ENCODE data around the gene CASP1. TPM values are rescaled to one million over a fixed set of nuclear protein-coding genes. Genes with fewer than 3 reads are reported as not detected.
A peak's percentile ranks its signal among the peaks of the same experiment; 100 is the strongest.

CASP1 gene
- total RNA-seq, 2 donors from 2014 or later, result 6.1 to 8.8 TPM

DNA sequence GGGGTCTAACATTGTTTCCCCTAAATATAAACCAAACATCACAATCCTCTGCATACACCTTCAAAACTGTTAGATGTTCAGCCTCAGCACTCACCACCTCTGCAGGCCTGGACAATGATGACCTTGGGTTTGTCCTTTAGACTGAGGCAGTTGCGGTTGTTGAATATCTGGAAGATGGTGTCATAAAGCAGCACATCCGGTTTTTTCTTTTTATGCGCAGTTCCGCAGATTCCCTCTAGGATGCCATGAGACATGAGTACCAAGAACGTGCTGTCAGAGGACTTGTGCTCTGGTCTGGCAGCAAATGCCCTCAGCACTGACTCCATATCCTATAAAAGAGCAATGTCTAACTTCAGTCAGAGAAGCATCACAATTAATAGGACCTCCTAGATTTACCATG lies 34.8 kb downstream of the CASP1 start:
- Histone ChIP-seq H3K4me3 (no peak overlapping the region), H3K27ac (no peak overlapping the region), H3K27me3 (no peaks in the 10 kb centered on the region), H3K9me3 (no peaks in the 10 kb centered on the region), H3K4me1 (no peaks in the 10 kb centered on the region), H3K36me3 (no peaks in the 10 kb centered on the region)
- TF ChIP-seq, protein P1, sequence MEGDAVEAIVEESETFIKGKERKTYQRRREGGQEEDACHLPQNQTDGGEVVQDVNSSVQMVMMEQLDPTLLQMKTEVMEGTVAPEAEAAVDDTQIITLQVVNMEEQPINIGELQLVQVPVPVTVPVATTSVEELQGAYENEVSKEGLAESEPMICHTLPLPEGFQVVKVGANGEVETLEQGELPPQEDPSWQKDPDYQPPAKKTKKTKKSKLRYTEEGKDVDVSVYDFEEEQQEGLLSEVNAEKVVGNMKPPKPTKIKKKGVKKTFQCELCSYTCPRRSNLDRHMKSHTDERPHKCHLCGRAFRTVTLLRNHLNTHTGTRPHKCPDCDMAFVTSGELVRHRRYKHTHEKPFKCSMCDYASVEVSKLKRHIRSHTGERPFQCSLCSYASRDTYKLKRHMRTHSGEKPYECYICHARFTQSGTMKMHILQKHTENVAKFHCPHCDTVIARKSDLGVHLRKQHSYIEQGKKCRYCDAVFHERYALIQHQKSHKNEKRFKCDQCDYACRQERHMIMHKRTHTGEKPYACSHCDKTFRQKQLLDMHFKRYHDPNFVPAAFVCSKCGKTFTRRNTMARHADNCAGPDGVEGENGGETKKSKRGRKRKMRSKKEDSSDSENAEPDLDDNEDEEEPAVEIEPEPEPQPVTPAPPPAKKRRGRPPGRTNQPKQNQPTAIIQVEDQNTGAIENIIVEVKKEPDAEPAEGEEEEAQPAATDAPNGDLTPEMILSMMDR (IDR thresholded peaks at IDR 0.05), result no peak
- DNase-seq (ENCODE audit: low spot score), result no peak

DNA sequence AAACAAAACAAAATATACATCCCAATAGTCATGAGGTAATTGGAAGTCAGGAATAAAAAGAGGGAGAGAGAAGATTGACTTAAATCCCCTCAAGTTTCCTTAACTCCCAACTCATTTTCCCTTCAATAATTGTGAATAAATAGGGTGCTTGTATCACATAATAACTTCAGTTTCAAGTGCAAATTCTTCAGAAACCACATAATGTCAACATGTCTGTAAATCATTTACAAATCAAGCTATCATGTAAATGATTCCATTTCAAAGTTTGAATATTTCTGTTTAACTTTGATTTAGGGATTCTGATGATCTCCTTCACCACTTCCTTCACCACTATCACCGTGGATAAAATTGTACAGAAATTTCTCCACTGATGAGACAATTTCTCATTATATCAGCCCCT lies 35.2 kb downstream of the CASP1 start:
- H3K4me3 ChIP-seq, result no peak overlapping the region
- TF ChIP-seq, protein P1 (IDR thresholded peaks at IDR 0.05), result no peak
- no peaks in the 10 kb centered on the region for H3K27me3 ChIP-seq
- no peaks in the 10 kb centered on the region for H3K4me1 ChIP-seq
- DNase-seq (ENCODE audit: low spot score), result no peak
- H3K36me3 ChIP-seq, result no peaks in the 10 kb centered on the region
- no peak overlapping the region for H3K27ac ChIP-seq
- H3K9me3 ChIP-seq, result no peaks in the 10 kb centered on the region

DNA sequence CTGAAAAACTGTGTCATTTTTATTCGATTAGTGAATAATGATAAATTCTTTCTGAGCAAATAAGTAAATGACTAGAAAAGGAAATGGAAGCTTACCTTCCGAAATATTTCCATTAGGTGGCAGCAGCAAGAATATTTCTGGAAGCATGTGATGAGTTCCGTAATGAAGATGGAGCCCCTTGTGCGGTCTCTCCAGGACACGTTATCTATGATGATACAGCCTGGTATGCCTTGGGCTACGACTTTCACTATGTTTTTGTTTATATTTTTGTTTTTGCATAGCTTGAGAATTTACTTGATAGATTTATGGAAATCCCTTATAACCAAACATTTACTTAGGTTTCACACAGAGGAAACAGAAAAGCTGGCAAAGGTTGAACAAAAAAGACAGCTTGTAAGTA lies 37.7 kb downstream of the CASP1 start:
- H3K36me3 ChIP-seq, result no peaks in the 10 kb centered on the region
- no peaks in the 10 kb centered on the region for H3K4me1 ChIP-seq
- TF ChIP-seq, protein P1 (IDR thresholded peaks at IDR 0.05), result peak in 1 of 2 donors; percentile 14
- H3K4me3 ChIP-seq, result no peak overlapping the region
- no peaks in the 10 kb centered on the region for H3K27me3 ChIP-seq
- no peak for DNase-seq (ENCODE audit: low spot score)
- no peak overlapping the region for H3K27ac ChIP-seq
- H3K9me3 ChIP-seq, result no peaks in the 10 kb centered on the region

DNA sequence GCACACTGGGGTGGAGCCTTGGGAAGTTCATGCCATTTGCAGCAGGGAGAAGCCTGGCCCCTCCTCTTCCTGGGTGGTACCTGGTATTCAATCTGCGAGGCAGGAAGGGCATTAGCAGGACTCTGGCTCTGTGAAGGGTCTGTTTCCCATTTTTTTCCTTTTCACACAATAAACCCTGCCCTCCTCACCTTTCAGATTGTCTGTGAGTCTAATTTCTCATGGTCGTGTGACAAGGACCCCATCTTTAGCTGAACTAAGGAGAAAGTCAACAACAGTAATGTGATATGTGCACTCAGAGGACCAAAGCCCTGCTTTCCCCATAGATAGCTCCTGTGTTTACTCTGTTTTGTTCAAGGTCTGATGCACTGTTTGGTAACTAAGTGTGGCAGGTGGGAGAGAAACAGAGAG lies 39.9 kb downstream of the CASP1 start:
- H3K27ac ChIP-seq, result no peak overlapping the region
- H3K9me3 ChIP-seq, result no peaks in the 10 kb centered on the region
- no peaks in the 10 kb centered on the region for H3K27me3 ChIP-seq
- no peaks in the 10 kb centered on the region for H3K36me3 ChIP-seq
- DNase-seq (ENCODE audit: low spot score), result no peak
- no peaks in the 10 kb centered on the region for H3K4me1 ChIP-seq
- no peak overlapping the region for H3K4me3 ChIP-seq
- TF ChIP-seq, protein P1 (IDR thresholded peaks at IDR 0.05), result no peak

DNA sequence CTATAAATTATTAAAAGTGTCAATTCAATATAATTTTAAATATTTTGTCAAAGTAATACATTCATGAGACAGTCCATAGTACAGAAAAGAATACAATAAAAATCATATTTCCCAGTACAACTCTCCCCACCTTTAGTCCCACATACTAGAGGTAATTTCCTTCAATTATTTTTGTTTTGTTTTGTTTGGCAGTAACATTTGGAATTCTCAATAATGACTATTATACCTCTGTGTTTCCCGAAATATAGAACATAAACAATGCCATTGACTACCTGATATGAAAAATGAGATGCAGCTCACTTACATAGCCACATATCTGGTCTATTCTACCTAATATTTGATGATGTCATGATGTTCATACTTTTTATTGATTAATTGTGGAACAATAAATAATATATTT lies 42.2 kb downstream of the CASP1 start:
- DNase-seq (ENCODE audit: low spot score), result no peak
- H3K27ac ChIP-seq, result no peak overlapping the region
- no peaks in the 10 kb centered on the region for H3K27me3 ChIP-seq
- H3K4me1 ChIP-seq, result no peaks in the 10 kb centered on the region
- TF ChIP-seq, protein P1 (IDR thresholded peaks at IDR 0.05), result no peak
- peaks cover 0 to 10% of the 10 kb centered on the region in 2 donors for H3K9me3 ChIP-seq
- no peaks in the 10 kb centered on the region for H3K36me3 ChIP-seq
- no peak overlapping the region for H3K4me3 ChIP-seq

DNA sequence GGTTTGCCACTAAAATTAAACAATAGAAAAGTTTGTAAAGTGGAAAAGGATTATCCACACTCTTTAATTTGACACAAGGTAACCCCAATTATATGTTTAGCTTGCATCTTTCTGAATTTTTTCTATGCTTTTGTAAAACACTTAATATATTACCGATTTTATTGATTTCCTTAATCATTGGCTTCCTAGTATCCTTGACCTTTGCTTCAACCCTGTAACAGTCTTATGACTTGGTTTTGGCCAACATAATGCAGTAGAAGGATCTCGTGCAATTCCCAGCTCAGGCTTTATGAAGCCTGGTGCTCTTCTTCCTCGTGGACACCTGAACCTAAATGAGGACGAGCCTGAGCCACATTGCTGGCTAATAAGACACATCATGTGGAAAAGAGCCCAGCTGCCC lies 43.0 kb downstream of the CASP1 start:
- Histone ChIP-seq H3K4me3 (no peak overlapping the region), H3K36me3 (no peaks in the 10 kb centered on the region), H3K9me3 (peaks cover 0 to 10% of the 10 kb centered on the region in 2 donors), H3K27ac (no peak overlapping the region), H3K4me1 (no peaks in the 10 kb centered on the region), H3K27me3 (no peaks in the 10 kb centered on the region)
- no peak for DNase-seq (ENCODE audit: low spot score)
- TF ChIP-seq, protein P1 (IDR thresholded peaks at IDR 0.05), result no peak
